GM12878 (cell line): ENCODE measurements around the gene PRKRA. TPM values are rescaled to one million over a fixed set of nuclear protein-coding genes. Genes with fewer than 3 reads are reported as not detected.

ENCODE experiments used
- ATAC-seq: fragments of 200-7000 bp; cut with Tn5 transposase; 3 replicates; pipeline ENCODE4 v1.9.1; 2020; ENCODE audit warnings: mild to moderate bottlenecking, moderate library complexity
- BruUV-seq: library from RNA; stranded (reverse); fragments of 400-500 nt; replicated peaks from 2 replicates; lab custom pipeline; 2021; lab: Mats Ljungman, UMichigan
- CTCF ChIA-PET: fragments of 300-600 bp; sonication (Branson Sonifier 250); formaldehyde crosslinking; extraction: SDS; loops from one replicate; lab custom pipeline; 2021; ENCODE audit warnings: inconsistent platforms; lab: Yijun Ruan, JAX
- POLR2A ChIA-PET: fragments of 350-600 bp; formaldehyde crosslinking; extraction: SDS; loops from one replicate; lab custom pipeline; 2021; ENCODE audit warnings: inconsistent platforms; lab: Charles Lee
- RAD21 ChIA-PET: fragments of 300-600 bp; sonication (Branson Sonifier 250); formaldehyde crosslinking; loops from one replicate; lab custom pipeline; 2023; ENCODE audit warnings: antibody characterized with exemption; ENCODE audit not compliant: unreplicated experiment; lab: Charles Lee
- SMC1A ChIA-PET: fragments of 300-600 bp; sonication (Branson Sonifier 250); formaldehyde crosslinking; loops from one replicate; lab custom pipeline; 2023; ENCODE audit not compliant: unreplicated experiment, uncharacterized antibody; lab: Charles Lee
- DNase-seq: peaks from one replicate; pipeline ENCODE4 v3.0.0-alpha.2; 2011; ENCODE audit warnings: low read depth, low spot score
- FAIRE-seq: peaks from 3 replicates; lab custom pipeline; 2011; peaks lifted over from hg19 to GRCh38; lab: Jason Lieb, UNC
- H2AFZ ChIP-seq: 2 replicates; pipeline ENCODE4 v1.6.0; 2011; ENCODE audit warnings: low read depth, low read length, control low read depth; ENCODE audit not compliant: control insufficient read depth
- H3K27ac ChIP-seq: 2 replicates; pipeline ENCODE4 v1.5.1; 2011; ENCODE audit warnings: control low read depth; ENCODE audit not compliant: control insufficient read depth, insufficient read depth
- H3K27me3 ChIP-seq, 2 experiments: replicated peaks in 1 of 2; 2 replicates each; pipeline versions ENCODE4 v1.6.0 to v1.6.1; 2011; ENCODE audit warnings: low read length in 1 of 2; ENCODE audit not compliant: control insufficient read depth in 2 of 2, insufficient read depth in 2 of 2
- H3K36me3 ChIP-seq, 2 experiments: 2 replicates each; pipeline ENCODE4 v1.5.1; 2011; ENCODE audit warnings: low read length in 1 of 2; ENCODE audit not compliant: control insufficient read depth in 2 of 2, insufficient read depth in 2 of 2
- H3K4me1 ChIP-seq: 2 replicates; pipeline ENCODE4 v1.6.1; 2011; ENCODE audit warnings: mild to moderate bottlenecking, low read length, moderate library complexity, mixed read lengths; ENCODE audit not compliant: control insufficient read depth, insufficient read depth
- H3K4me2 ChIP-seq: 2 replicates; pipeline ENCODE4 v1.6.0; 2011; ENCODE audit warnings: control low read depth; ENCODE audit not compliant: control insufficient read depth, insufficient read depth
- H3K4me3 ChIP-seq: fragments of 200-600 bp; sonication (generic); 2 replicates; pipeline ENCODE4 v1.5.1; 2016
- H3K79me2 ChIP-seq: 2 replicates; pipeline ENCODE4 v1.6.0; 2011; ENCODE audit warnings: low read length; ENCODE audit not compliant: control insufficient read depth, insufficient read depth
- H3K9ac ChIP-seq: 2 replicates; pipeline ENCODE4 v1.8.0; 2011; ENCODE audit warnings: low read length, control low read depth, mixed read lengths; ENCODE audit not compliant: control insufficient read depth, insufficient read depth
- H3K9me3 ChIP-seq: replicated peaks from 3 replicates; pipeline ENCODE4 v1.5.1; 2011; ENCODE audit warnings: mild to moderate bottlenecking, low read length; ENCODE audit not compliant: control insufficient read depth, insufficient read depth
- H4K20me1 ChIP-seq: 2 replicates; pipeline ENCODE4 v1.6.0; 2011; ENCODE audit not compliant: control insufficient read depth, insufficient read depth
- BMI1 ChIP-seq: fragments of 450-650 bp; IDR thresholded peaks from 2 replicates; pipeline ENCODE4 v1.6.1; 2016; ENCODE audit warnings: mild to moderate bottlenecking, moderate library complexity, borderline replicate concordance
- BRCA1 ChIP-seq: IDR thresholded peaks from 2 replicates; pipeline ENCODE4 v1.6.1; 2011; ENCODE audit warnings: low read depth, low read length, improper control_type of control experiment
- CBFB ChIP-seq: IDR thresholded peaks from 2 replicates; pipeline ENCODE4 v1.6.1; 2016; ENCODE audit warnings: antibody characterized with exemption, low read depth
- CBX5 ChIP-seq: sonication (generic); IDR thresholded peaks from 2 replicates; pipeline ENCODE4 v1.6.1; 2016; ENCODE audit warnings: low read depth, moderate library complexity, mild to moderate bottlenecking, inconsistent platforms
- HDAC2 ChIP-seq: fragments of 200-600 bp; sonication (generic); IDR thresholded peaks from 2 replicates; pipeline ENCODE4 v1.6.1; 2017
- HDGF ChIP-seq: fragments of 450-650 bp; IDR thresholded peaks from 2 replicates; pipeline ENCODE4 v1.6.1; 2016; ENCODE audit warnings: antibody characterized with exemption
- MTA2 ChIP-seq: fragments of 450-650 bp; IDR thresholded peaks from 2 replicates; pipeline ENCODE4 v1.6.1; 2016; ENCODE audit warnings: low read depth, mild to moderate bottlenecking, moderate library complexity
- POLR2A ChIP-seq: IDR thresholded peaks from 2 replicates; pipeline ENCODE4 v1.6.1; 2011; ENCODE audit warnings: low read depth, mild to moderate bottlenecking, low read length
- POLR2AphosphoS5 ChIP-seq: IDR thresholded peaks from 2 replicates; pipeline ENCODE4 v1.6.1; 2011; ENCODE audit warnings: mild to moderate bottlenecking, low read length, inconsistent platforms
- POU2F2 ChIP-seq: IDR thresholded peaks from 3 replicates; pipeline ENCODE4 v1.6.1; 2011; ENCODE audit warnings: low read depth, mild to moderate bottlenecking, low read length, borderline replicate concordance
- RELB ChIP-seq: fragments of 450-650 bp; IDR thresholded peaks from 2 replicates; pipeline ENCODE4 v1.6.1; 2017; ENCODE audit warnings: low read depth, mild to moderate bottlenecking, moderate library complexity
- RUNX3 ChIP-seq: IDR thresholded peaks from 2 replicates; pipeline ENCODE4 v1.6.1; 2012; ENCODE audit warnings: low read length, inconsistent platforms
- ZSCAN29 ChIP-seq: fragments of 450-650 bp; IDR thresholded peaks from 2 replicates; pipeline ENCODE4 v1.6.1; 2017; ENCODE audit warnings: mild to moderate bottlenecking, moderate library complexity
- WGBS: methylation state at CpG from one replicate; pipeline ENCODE4 v1.1.6; 2016; ENCODE audit warnings: low lambda C conversion rate; ENCODE audit not compliant: insufficient replicate concordance, insufficient coverage; ENCODE audit errors: missing lambda C conversion rate; 5-methylcytosine and 5-hydroxymethylcytosine counted together
- in situ Hi-C: fragments of 300-500 bp; cut with MboI; formaldehyde crosslinking; loops from 9 replicates; pipeline ENCODE4 v1.14.3; 2018; ENCODE audit warnings: mixed read lengths
- intact Hi-C: fragments of 100-400 bp; cut with micrococcal nuclease; formaldehyde crosslinking; loops from one replicate; pipeline ENCODE4 v1.14.2; 2022; ENCODE audit not compliant: unreplicated experiment
- polyA plus RNA-seq, 11 experiments: library from polyadenylated mRNA; depleted of rRNA in 4 of 11; unstranded in 6 of 11; stranded (reverse) in 5 of 11; fragments of >200 nt; fragmentation: Nextera tagmentation in 4 of 11; fragmentation: Illumina TruSeq in 1 of 11; extraction: Ambion mirVana in 4 of 11; extraction: Trizol in 1 of 11; gene quantifications; 1 replicate in 1 of 11; 2 replicates in 10 of 11; pipeline versions ENCODE4 v1.2.1 to v1.2.3, GENCODE V29; 2011 to 2016; ENCODE audit warnings: inconsistent platforms in 2 of 11, missing spikeins in 2 of 11, low read depth in 1 of 11
- total RNA-seq, 4 experiments: library from RNA; depleted of rRNA in 3 of 4; stranded (reverse); fragments of >200 nt in 3 of 4; fragmentation: Illumina TruSeq in 1 of 4; extraction: Trizol in 1 of 4; gene quantifications; 2 replicates each; pipeline versions ENCODE4 v1.2.1 to v1.2.3, GENCODE V29; 2013 to 2021
- TF ChIP-seq, protein P1 (sequence below): IDR thresholded peaks from 2 replicates; pipeline ENCODE4 v1.6.1; 2011; ENCODE audit warnings: low read depth, mild to moderate bottlenecking, low read length, moderate library complexity, borderline replicate concordance; ENCODE audit errors: extremely low read depth
- TF ChIP-seq, protein P2 (sequence below): fragments of 450-650 bp; IDR thresholded peaks from 2 replicates; pipeline ENCODE4 v1.6.1; 2018; ENCODE audit warnings: borderline replicate concordance, mild to moderate bottlenecking; ENCODE audit not compliant: partially characterized antibody

The PRKRA gene
- total and polyA plus RNA-seq, 10 of the 15 experiments (the other 5 are each of a cell fraction or from before 2014, with no cell fraction given): 19.1 to 75.6 (median 51.7) TPM

GRCh38 chr2:178452870-178453269 lies 1.9 kb upstream of the PRKRA start:
- H3K36me3 ChIP-seq: peaks cover 0 to 4% of the 10 kb centered on the region in 2 experiments; a peak in 2 of 4 replicates
- CTCF ChIA-PET: interaction anchor here (0.6 kb wide), 1 partner anchor 64 kb away, joined by 4 read pairs; no protein-coding TSS in a partner anchor
- RAD21 ChIA-PET: no interaction called here
- POLR2A ChIA-PET: no interaction called here
- DNase-seq: no peak
- no peak overlapping the region for H3K9ac ChIP-seq
- in situ Hi-C loops: no loop called here
- no peak overlapping the region for H2AFZ ChIP-seq
- no TSS peak for BruUV-seq
- H3K27ac ChIP-seq: no peak overlapping the region
- ATAC-seq: no peak
- intact Hi-C loops: no loop called here
- no peaks in the 10 kb centered on the region for H3K27me3 ChIP-seq
- H3K4me2 ChIP-seq: no peak overlapping the region
- H3K4me1 ChIP-seq: peaks cover 9% of the 10 kb centered on the region
- peaks cover 28% of the 10 kb centered on the region for H3K79me2 ChIP-seq
- WGBS: 85% methylated on average over 5 of the region's 5 CpGs
- SMC1A ChIA-PET: no interaction called here
- H3K4me3 ChIP-seq: no peak overlapping the region
- TF ChIP-seq, protein P1, sequence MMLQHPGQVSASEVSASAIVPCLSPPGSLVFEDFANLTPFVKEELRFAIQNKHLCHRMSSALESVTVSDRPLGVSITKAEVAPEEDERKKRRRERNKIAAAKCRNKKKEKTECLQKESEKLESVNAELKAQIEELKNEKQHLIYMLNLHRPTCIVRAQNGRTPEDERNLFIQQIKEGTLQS: no peak
- no peaks in the 10 kb centered on the region for H3K9me3 ChIP-seq
- no peak for FAIRE-seq
- H4K20me1 ChIP-seq: no peaks in the 10 kb centered on the region

DNA sequence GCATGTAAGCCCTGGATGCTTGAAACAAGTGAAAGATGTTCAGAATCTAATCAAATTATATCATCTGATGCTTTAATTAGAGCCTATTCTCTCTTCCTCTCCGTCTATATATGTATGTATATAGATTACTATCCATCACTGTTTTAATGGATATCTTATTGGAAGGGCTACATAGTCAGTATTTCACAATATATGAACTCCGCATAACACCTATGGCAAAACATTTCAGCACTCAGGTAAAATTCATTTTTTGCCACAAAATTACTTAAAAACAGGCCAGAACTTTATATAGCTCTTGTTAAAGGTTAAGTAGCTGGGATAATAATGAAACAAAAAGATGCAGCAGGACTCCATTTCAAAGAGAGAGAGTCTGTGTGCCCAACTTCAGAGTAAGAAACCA lies 1.4 kb upstream of the PRKRA start:
- no peak overlapping the region; the same call in 1 of the 2 replicates for H2AFZ ChIP-seq
- ATAC-seq (no peak), FAIRE-seq (no peak), DNase-seq (no peak)
- H3K4me1 ChIP-seq: peaks cover 9% of the 10 kb centered on the region
- no peak overlapping the region for H3K9ac ChIP-seq
- no peaks in the 10 kb centered on the region for H3K27me3 ChIP-seq
- 97% methylated on average over 2 of the region's 2 CpGs for WGBS
- no TSS peak for BruUV-seq
- no peaks in the 10 kb centered on the region for H4K20me1 ChIP-seq
- H3K79me2 ChIP-seq: peaks cover 28% of the 10 kb centered on the region
- no peak overlapping the region for H3K27ac ChIP-seq
- intact Hi-C loops (no loop called here), in situ Hi-C loops (no loop called here)
- ChIA-PET RAD21 (no interaction called here), CTCF (no interaction called here), SMC1A (interaction anchor here (0.6 kb wide), 1 partner anchor 55 kb away, joined by 3 read pairs; no protein-coding TSS in a partner anchor), POLR2A (interaction anchor here (1.7 kb wide), 1 partner anchor 38 kb away, joined by 7 read pairs; no protein-coding TSS in a partner anchor)
- H3K4me3 ChIP-seq: no peak overlapping the region
- H3K9me3 ChIP-seq: no peaks in the 10 kb centered on the region
- H3K4me2 ChIP-seq: peak overlapping the region; percentile 97
- peaks cover 0 to 5% of the 10 kb centered on the region in 2 experiments; a peak in 2 of 4 replicates for H3K36me3 ChIP-seq
- TF ChIP-seq RELB (no peak), POLR2AphosphoS5 (no peak), BRCA1 (no peak), BMI1 (no peak), CBFB (no peak), POU2F2 (no peak), ZSCAN29 (no peak), RUNX3 (no peak), HDAC2 (no peak), CBX5 (no peak), HDGF (no peak), POLR2A (no peak), MTA2 (no peak)
- TF ChIP-seq, protein P2, sequence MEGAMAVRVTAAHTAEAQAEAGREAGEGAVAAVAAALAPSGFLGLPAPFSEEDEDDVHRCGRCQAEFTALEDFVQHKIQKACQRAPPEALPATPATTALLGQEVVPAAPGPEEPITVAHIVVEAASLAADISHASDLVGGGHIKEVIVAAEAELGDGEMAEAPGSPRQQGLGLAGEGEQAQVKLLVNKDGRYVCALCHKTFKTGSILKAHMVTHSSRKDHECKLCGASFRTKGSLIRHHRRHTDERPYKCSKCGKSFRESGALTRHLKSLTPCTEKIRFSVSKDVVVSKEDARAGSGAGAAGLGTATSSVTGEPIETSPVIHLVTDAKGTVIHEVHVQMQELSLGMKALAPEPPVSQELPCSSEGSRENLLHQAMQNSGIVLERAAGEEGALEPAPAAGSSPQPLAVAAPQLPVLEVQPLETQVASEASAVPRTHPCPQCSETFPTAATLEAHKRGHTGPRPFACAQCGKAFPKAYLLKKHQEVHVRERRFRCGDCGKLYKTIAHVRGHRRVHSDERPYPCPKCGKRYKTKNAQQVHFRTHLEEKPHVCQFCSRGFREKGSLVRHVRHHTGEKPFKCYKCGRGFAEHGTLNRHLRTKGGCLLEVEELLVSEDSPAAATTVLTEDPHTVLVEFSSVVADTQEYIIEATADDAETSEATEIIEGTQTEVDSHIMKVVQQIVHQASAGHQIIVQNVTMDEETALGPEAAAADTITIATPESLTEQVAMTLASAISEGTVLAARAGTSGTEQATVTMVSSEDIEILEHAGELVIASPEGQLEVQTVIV: no peak
